ENCODE measurements around the gene ZDHHC23. TPM values are rescaled to one million over a fixed set of nuclear protein-coding genes. Genes with fewer than 3 reads are reported as not detected.

Gene ZDHHC23
- total RNA-seq, 2 experiments from 2014 or later, result 36.9 to 44.4 TPM

DNA sequence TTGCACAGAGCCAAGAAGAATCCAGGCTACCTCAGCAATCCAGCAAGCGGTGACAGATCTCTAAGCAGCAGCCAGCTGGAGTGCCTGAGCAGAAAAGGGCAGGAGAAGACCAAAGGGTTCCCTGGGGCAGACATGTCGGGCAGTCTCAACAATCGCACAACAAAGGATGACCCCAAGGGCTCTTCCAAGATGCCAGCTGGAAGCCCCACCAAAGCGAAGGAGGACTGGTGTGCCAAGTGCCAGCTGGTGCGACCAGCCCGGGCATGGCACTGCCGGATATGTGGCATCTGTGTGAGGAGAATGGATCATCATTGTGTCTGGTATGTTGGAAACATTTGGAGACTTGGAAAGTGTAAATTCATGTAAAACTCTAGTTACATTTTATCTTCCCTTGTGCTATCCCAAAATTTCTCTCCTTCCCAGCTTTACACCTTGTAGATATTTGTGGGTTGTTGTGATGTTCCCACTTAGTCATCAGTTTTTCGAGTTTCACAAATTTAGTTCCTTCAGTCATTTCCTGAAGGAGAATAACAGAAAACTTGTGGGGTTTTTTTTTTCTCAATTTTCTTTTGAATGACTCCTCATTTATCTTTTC is 6.4 kb downstream of the ZDHHC23 start:
- CTCF ChIA-PET (ENCODE audit: unreplicated experiment), result no interaction called here
- no peaks in the 10 kb centered on the region for H3K9me2 ChIP-seq (ENCODE audit: insufficient read depth, low read length)
- no peak overlapping the region for H3K27ac ChIP-seq (ENCODE audit: low read depth, low read length, poor library complexity, severe bottlenecking)
- peaks cover 93% of the 10 kb centered on the region for H3K36me3 ChIP-seq (ENCODE audit: insufficient read depth, low read length)
- H3K79me2 ChIP-seq (ENCODE audit: insufficient read depth, low read depth, low read length), result peaks cover 5% of the 10 kb centered on the region; the same call in 1 of the 2 replicates
- H3K4me1 ChIP-seq (ENCODE audit: insufficient read depth, low read length, poor library complexity, severe bottlenecking), result peaks cover 9% of the 10 kb centered on the region
- no peak overlapping the region for H2AFZ ChIP-seq (ENCODE audit: low read length)
- no peaks in the 10 kb centered on the region for H4K20me1 ChIP-seq (ENCODE audit: insufficient read depth, low read length)
- no peak for DNase-seq (ENCODE audit: low spot score)
- POLR2A ChIA-PET, result interaction anchor here (0.5 to 0.6 kb wide), 2 partner anchors 13 to 375 kb away, joined by 3 to 4 read pairs; no protein-coding TSS in a partner anchor
- BruUV-seq (replicated peaks), result no TSS peak
- H3K9me3 ChIP-seq (ENCODE audit: low read length), result no peaks in the 10 kb centered on the region
- no peak overlapping the region for H3K4me2 ChIP-seq (ENCODE audit: low read length)
- intact Hi-C loops (cut with micrococcal nuclease; ENCODE audit: unreplicated experiment), result no loop called here
- TF ChIP-seq, protein P1, sequence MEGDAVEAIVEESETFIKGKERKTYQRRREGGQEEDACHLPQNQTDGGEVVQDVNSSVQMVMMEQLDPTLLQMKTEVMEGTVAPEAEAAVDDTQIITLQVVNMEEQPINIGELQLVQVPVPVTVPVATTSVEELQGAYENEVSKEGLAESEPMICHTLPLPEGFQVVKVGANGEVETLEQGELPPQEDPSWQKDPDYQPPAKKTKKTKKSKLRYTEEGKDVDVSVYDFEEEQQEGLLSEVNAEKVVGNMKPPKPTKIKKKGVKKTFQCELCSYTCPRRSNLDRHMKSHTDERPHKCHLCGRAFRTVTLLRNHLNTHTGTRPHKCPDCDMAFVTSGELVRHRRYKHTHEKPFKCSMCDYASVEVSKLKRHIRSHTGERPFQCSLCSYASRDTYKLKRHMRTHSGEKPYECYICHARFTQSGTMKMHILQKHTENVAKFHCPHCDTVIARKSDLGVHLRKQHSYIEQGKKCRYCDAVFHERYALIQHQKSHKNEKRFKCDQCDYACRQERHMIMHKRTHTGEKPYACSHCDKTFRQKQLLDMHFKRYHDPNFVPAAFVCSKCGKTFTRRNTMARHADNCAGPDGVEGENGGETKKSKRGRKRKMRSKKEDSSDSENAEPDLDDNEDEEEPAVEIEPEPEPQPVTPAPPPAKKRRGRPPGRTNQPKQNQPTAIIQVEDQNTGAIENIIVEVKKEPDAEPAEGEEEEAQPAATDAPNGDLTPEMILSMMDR (conservative IDR thresholded peaks at IDR 0.05; ENCODE audit: low read length), result no peak
- TF ChIP-seq EZH2phosphoT487 (IDR thresholded peaks at IDR 0.05; ENCODE audit: borderline replicate concordance, low read depth, low read length), result no peak
- no peak overlapping the region for H3K4me3 ChIP-seq (ENCODE audit: low read depth, low read length, poor library complexity, severe bottlenecking)

DNA sequence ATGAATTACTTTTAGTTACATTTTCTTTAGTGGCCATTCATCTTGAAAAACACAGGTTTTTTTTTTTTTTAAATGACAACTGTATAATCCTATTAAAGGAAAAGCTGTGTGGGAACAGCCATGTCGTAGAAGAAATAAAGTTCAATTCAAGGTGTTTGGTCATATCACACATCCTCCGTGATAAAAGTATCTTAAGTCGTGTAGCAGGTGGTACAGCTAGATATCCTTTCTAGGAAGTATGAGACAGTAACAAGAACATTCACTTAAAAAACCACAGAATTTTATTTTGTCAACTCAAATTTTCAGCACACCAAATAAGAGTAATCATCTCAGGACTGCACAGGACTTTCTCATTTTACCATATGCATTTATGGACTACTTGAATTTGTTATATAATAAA is 16.1 kb downstream of the ZDHHC23 start:
- H3K4me3 ChIP-seq (ENCODE audit: low read depth, low read length, poor library complexity, severe bottlenecking), result no peak overlapping the region
- ChIA-PET CTCF (ENCODE audit: unreplicated experiment) (no interaction called here), POLR2A (no interaction called here)
- no peak for DNase-seq (ENCODE audit: low spot score)
- no peak overlapping the region for H2AFZ ChIP-seq (ENCODE audit: low read length)
- no peaks in the 10 kb centered on the region for H3K4me1 ChIP-seq (ENCODE audit: insufficient read depth, low read length, poor library complexity, severe bottlenecking)
- no TSS peak for BruUV-seq (replicated peaks)
- H3K4me2 ChIP-seq (ENCODE audit: low read length), result no peak overlapping the region
- no peak overlapping the region for H3K27ac ChIP-seq (ENCODE audit: low read depth, low read length, poor library complexity, severe bottlenecking)
- H3K9me2 ChIP-seq (ENCODE audit: insufficient read depth, low read length), result no peaks in the 10 kb centered on the region
- H3K79me2 ChIP-seq (ENCODE audit: insufficient read depth, low read depth, low read length), result no peaks in the 10 kb centered on the region
- H4K20me1 ChIP-seq (ENCODE audit: insufficient read depth, low read length), result no peaks in the 10 kb centered on the region
- TF ChIP-seq, protein P1 (conservative IDR thresholded peaks at IDR 0.05; ENCODE audit: low read length), result no peak
- TF ChIP-seq EZH2phosphoT487 (IDR thresholded peaks at IDR 0.05; ENCODE audit: borderline replicate concordance, low read depth, low read length), result no peak
- intact Hi-C loops (cut with micrococcal nuclease; ENCODE audit: unreplicated experiment), result no loop called here
- no peaks in the 10 kb centered on the region for H3K9me3 ChIP-seq (ENCODE audit: low read length)
- peaks cover 49% of the 10 kb centered on the region for H3K36me3 ChIP-seq (ENCODE audit: insufficient read depth, low read length)

DNA sequence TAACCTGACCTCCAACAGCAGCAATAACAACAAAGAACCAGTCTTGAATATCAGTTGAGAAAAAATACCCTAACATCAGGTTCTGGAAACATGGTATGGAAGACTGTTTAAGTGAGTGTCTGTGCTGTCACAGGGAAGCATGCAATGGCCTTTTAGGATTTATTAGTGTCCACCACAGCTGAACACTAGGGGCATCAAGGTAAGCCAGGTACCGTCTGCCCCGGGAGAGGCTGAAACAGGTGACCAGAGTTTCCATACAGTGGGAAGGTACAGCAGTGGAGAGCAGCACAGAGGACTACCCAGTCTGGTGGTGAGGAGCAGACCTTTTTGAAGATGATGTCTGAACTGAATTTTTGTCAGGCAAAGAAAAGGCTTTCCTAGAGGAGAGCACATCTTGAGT is 18.4 kb downstream of the ZDHHC23 start:
- no TSS peak for BruUV-seq (replicated peaks)
- no peak overlapping the region for H2AFZ ChIP-seq (ENCODE audit: low read length)
- no peaks in the 10 kb centered on the region for H4K20me1 ChIP-seq (ENCODE audit: insufficient read depth, low read length)
- peaks cover 27% of the 10 kb centered on the region for H3K36me3 ChIP-seq (ENCODE audit: insufficient read depth, low read length)
- intact Hi-C loops (cut with micrococcal nuclease; ENCODE audit: unreplicated experiment), result no loop called here
- TF ChIP-seq EZH2phosphoT487 (IDR thresholded peaks at IDR 0.05; ENCODE audit: borderline replicate concordance, low read depth, low read length), result no peak
- TF ChIP-seq, protein P1 (conservative IDR thresholded peaks at IDR 0.05; ENCODE audit: low read length), result 0 out of 2 replicates have a peak, but pooled peaks have one; percentile 20
- no peak overlapping the region for H3K27ac ChIP-seq (ENCODE audit: low read depth, low read length, poor library complexity, severe bottlenecking)
- ChIA-PET POLR2A (interaction anchor here (1.6 kb wide), 1 partner anchor 41 kb away, joined by 7 read pairs; no protein-coding TSS in a partner anchor), CTCF (ENCODE audit: unreplicated experiment) (no interaction called here)
- no peaks in the 10 kb centered on the region for H3K9me2 ChIP-seq (ENCODE audit: insufficient read depth, low read length)
- H3K9me3 ChIP-seq (ENCODE audit: low read length), result no peaks in the 10 kb centered on the region
- no peak overlapping the region for H3K4me2 ChIP-seq (ENCODE audit: low read length)
- no peaks in the 10 kb centered on the region for H3K4me1 ChIP-seq (ENCODE audit: insufficient read depth, low read length, poor library complexity, severe bottlenecking)
- H3K4me3 ChIP-seq (ENCODE audit: low read depth, low read length, poor library complexity, severe bottlenecking), result no peak overlapping the region
- H3K79me2 ChIP-seq (ENCODE audit: insufficient read depth, low read depth, low read length), result no peaks in the 10 kb centered on the region
- DNase-seq (ENCODE audit: low spot score), result no peak

All from OCI-LY7 (cell line).